Limb (tissue), 2 donors: Measurements from ENCODE around the gene ZNF440.

ENCODE experiments used
- DNase-seq, 2 donors: peaks; one replicate each; pipeline ENCODE4 v3.0.0-alpha.2; 2016; ENCODE audit errors: extremely low spot score in 2 of 2

The ZNF440 gene

DNA sequence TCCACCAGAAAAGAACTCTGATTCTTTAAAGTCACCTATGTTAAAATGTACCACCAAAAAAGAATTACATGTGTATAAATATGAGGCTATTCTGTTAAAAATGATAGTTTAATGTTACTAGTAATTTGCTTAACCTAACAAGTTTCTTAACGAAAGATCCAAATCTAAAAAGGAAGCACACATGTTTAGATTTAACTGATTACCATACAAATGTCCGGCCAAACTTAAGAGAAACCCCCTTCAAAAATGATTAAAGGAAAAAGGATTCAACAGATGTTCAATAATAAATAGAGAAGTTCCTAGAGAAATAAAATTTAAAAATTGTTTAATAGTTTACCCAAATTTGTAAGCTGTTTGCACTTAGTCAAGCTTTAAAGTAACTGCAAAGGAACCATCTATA, 68.5 kb downstream of the ZNF440 start:
- DNase-seq, result no peak
